Testis (tissue), 3 donors: ENCODE data around the gene CAMKMT. TPM values are rescaled to one million over a fixed set of nuclear protein-coding genes. Genes with fewer than 3 reads are reported as not detected.

Experiments used
- DNase-seq: peaks from one replicate; pipeline ENCODE4 v3.0.0-alpha.2; 2019
- H3K27ac ChIP-seq, 2 donors: fragments of 200-600 bp; sonication (generic); one replicate each; pipeline ENCODE4 v1.5.1; 2019
- H3K27me3 ChIP-seq: fragments of 200-600 bp; sonication (generic); one replicate; pipeline ENCODE4 v1.5.1; 2019
- H3K36me3 ChIP-seq: fragments of 200-600 bp; sonication (generic); one replicate; pipeline ENCODE4 v1.5.1; 2017; ENCODE audit warnings: low read depth; ENCODE audit errors: missing control alignments
- H3K4me1 ChIP-seq: fragments of 200-600 bp; sonication (generic); one replicate; pipeline ENCODE4 v1.5.1; 2019
- H3K4me3 ChIP-seq, 2 donors: fragments of 200-600 bp; sonication (generic); one replicate each; pipeline ENCODE4 v1.5.1; 2017 to 2019
- H3K9me3 ChIP-seq: fragments of 200-600 bp; sonication (generic); one replicate; pipeline ENCODE4 v1.5.1; 2017
- CTCF ChIP-seq, 3 experiments: fragments of 450-650 bp in 2 of 3; fragments of 200-600 bp in 1 of 3; sonication (generic) in 1 of 3; IDR thresholded peaks; one replicate each; pipeline ENCODE4 v1.5.1; 2016 to 2019; ENCODE audit warnings: antibody characterized with exemption in 3 of 3, mild to moderate bottlenecking in 2 of 3, moderate library complexity in 1 of 3
- POLR2A ChIP-seq: fragments of 450-650 bp; IDR thresholded peaks from one replicate; pipeline ENCODE4 v1.6.1; 2017; ENCODE audit warnings: antibody characterized with exemption, mild to moderate bottlenecking, moderate library complexity
- WGBS, 2 donors: methylation state at CpG; one replicate each; pipeline ENCODE4 v1.1.5; 2018; 5-methylcytosine and 5-hydroxymethylcytosine counted together
- intact Hi-C: fragments of 100-400 bp; cut with DNase I; formaldehyde crosslinking; loops from one replicate; pipeline ENCODE4 v1.15.1; 2023; ENCODE audit warnings: low total_unique reads
- polyA plus RNA-seq: library from polyadenylated mRNA; stranded (reverse); fragments of 350-450 nt; fragmentation: Illumina TruSeq; extraction: RNeasy Lipid Tissue Mini Kit (QIAGEN cat#74804); gene quantifications from one replicate; pipeline ENCODE4 v1.2.3, GENCODE V29; 2014; ENCODE audit warnings: low read depth, low replicate concordance; ENCODE audit not compliant: insufficient read depth
- total RNA-seq, 2 donors: library from RNA; depleted of rRNA; stranded (reverse); fragments of >200 nt; gene quantifications; one replicate each; pipeline ENCODE4 v1.2.3, GENCODE V29; 2016

Gene CAMKMT
- total and polyA plus RNA-seq, 3 donors from 2014 or later: 15.9 to 21.2 (median 18.5) TPM

- Histone ChIP-seq H3K27me3 (no peaks in the 10 kb centered on the region), H3K4me3 (peak overlapping the region; percentile 37 to 41), H3K9me3 (no peaks in the 10 kb centered on the region), H3K36me3 (no peaks in the 10 kb centered on the region), H3K27ac (no peak overlapping the region), H3K4me1 (no peaks in the 10 kb centered on the region)
- TF ChIP-seq POLR2A (no peak), CTCF (IDR thresholded peaks at IDR 0.05) (no peak)
- 47 to 74% methylated on average over 22 of the region's 22 CpGs for WGBS, 2 donors
- intact Hi-C loops: no loop called here
- peak; percentile 21 for DNase-seq
These were observed 449.3 kb downstream of the CAMKMT start for GRCh38 chr2:44810892-44811530.

GRCh38 chr2:44813165-44813564 is 451.4 kb downstream of the CAMKMT start:
- H3K27me3 ChIP-seq: no peaks in the 10 kb centered on the region
- no peaks in the 10 kb centered on the region for H3K36me3 ChIP-seq
- intact Hi-C loops: no loop called here
- WGBS, 2 donors: 59 to 82% methylated on average over 2 of the region's 2 CpGs
- no peaks in the 10 kb centered on the region for H3K9me3 ChIP-seq
- no peak overlapping the region for H3K4me3 ChIP-seq
- H3K27ac ChIP-seq: no peak overlapping the region
- TF ChIP-seq CTCF (IDR thresholded peaks at IDR 0.05) (no peak), POLR2A (no peak)
- no peaks in the 10 kb centered on the region for H3K4me1 ChIP-seq
- no peak for DNase-seq

- intact Hi-C loops: no loop called here
- no peaks in the 10 kb centered on the region for H3K4me1 ChIP-seq
- no peaks in the 10 kb centered on the region for H3K9me3 ChIP-seq
- 82 to 90% methylated on average over 2 of the region's 2 CpGs for WGBS, 2 donors
- H3K4me3 ChIP-seq: no peak overlapping the region
- no peaks in the 10 kb centered on the region for H3K36me3 ChIP-seq
- no peak overlapping the region for H3K27ac ChIP-seq
- no peak for DNase-seq
- H3K27me3 ChIP-seq: no peaks in the 10 kb centered on the region
- TF ChIP-seq POLR2A: no peak
- no peak for TF ChIP-seq CTCF (IDR thresholded peaks at IDR 0.05)
These were observed 451.9 kb downstream of the CAMKMT start for GRCh38 chr2:44813658-44814057.

GRCh38 chr2:44817256-44817655 is 455.5 kb downstream of the CAMKMT start:
- H3K27me3 ChIP-seq: no peaks in the 10 kb centered on the region
- no peak for TF ChIP-seq CTCF (IDR thresholded peaks at IDR 0.05)
- TF ChIP-seq POLR2A: no peak
- H3K4me3 ChIP-seq: no peak overlapping the region
- intact Hi-C loops: no loop called here
- no peaks in the 10 kb centered on the region for H3K9me3 ChIP-seq
- no peaks in the 10 kb centered on the region for H3K4me1 ChIP-seq
- no peak for DNase-seq
- no peak overlapping the region for H3K27ac ChIP-seq
- 80 to 90% methylated on average over 7 of the region's 7 CpGs for WGBS, 2 donors
- no peaks in the 10 kb centered on the region for H3K36me3 ChIP-seq

- 68 to 76% methylated on average over 2 of the region's 2 CpGs for WGBS, 2 donors
- Histone ChIP-seq H3K9me3 (no peaks in the 10 kb centered on the region), H3K27me3 (no peaks in the 10 kb centered on the region), H3K36me3 (no peaks in the 10 kb centered on the region), H3K4me1 (no peaks in the 10 kb centered on the region), H3K27ac (no peak overlapping the region), H3K4me3 (no peak overlapping the region)
- DNase-seq: no peak
- no peak for TF ChIP-seq CTCF (IDR thresholded peaks at IDR 0.05)
- TF ChIP-seq POLR2A: no peak
- intact Hi-C loops: no loop called here
These were observed 456.1 kb downstream of the CAMKMT start for GRCh38 chr2:44817673-44818335.
